Measurements from ENCODE around the gene POU3F1. TPM values are rescaled to one million over a fixed set of nuclear protein-coding genes. Genes with fewer than 3 reads are reported as not detected.

Gene POU3F1
- total RNA-seq, 2 experiments from 2014 or later = not detected

- POLR2A ChIA-PET = no interaction called here
Measured at GRCh38 chr1:37999430-38000232, 47.0 kb downstream of the POU3F1 start.

GRCh38 chr1:37998913-37999429, 47.6 kb downstream of the POU3F1 start:
- POLR2A ChIA-PET = no interaction called here
- Mint-ChIP-seq H3K27me3 (no peaks in the 10 kb centered on the region), H3K4me3 (no peak overlapping the region), H3K36me3 (ENCODE audit: low read depth) (peaks cover 6% of the 10 kb centered on the region), H3K4me1 (peaks cover 54% of the 10 kb centered on the region), H3K27ac (peak overlapping the region; percentile 90), H3K9me3 (no peaks in the 10 kb centered on the region)
- CTCF ChIA-PET = interaction anchor here (4.3 kb wide), 1 partner anchor 8 kb away, joined by 18 read pairs; the partner anchor contains the start of gene SF3A3
- DNase-seq = no peak

More at GRCh38 chr1:37999430-38000232, 47.0 kb downstream of the POU3F1 start:
- Mint-ChIP-seq H3K9me3 (no peaks in the 10 kb centered on the region), H3K4me3 (peak overlapping the region; percentile 30), H3K27me3 (no peaks in the 10 kb centered on the region), H3K27ac (peak overlapping the region; percentile 90), H3K4me1 (peaks cover 58% of the 10 kb centered on the region), H3K36me3 (ENCODE audit: low read depth) (peaks cover 10% of the 10 kb centered on the region)
- CTCF ChIA-PET = interaction anchor here (1.1 to 4.3 kb wide), 5 partner anchors 9 to 855 kb away, joined by 3 to 18 read pairs (median 6); partner anchors contain the start of gene SF3A3
- no peak for DNase-seq

- H3K36me3 Mint-ChIP-seq (ENCODE audit: low read depth) = peaks cover 6% of the 10 kb centered on the region
- no peak for DNase-seq
- H3K9me3 Mint-ChIP-seq = no peaks in the 10 kb centered on the region
- H3K27me3 Mint-ChIP-seq = no peaks in the 10 kb centered on the region
- no peak overlapping the region for H3K4me3 Mint-ChIP-seq
- peak overlapping the region; percentile 14 for H3K27ac Mint-ChIP-seq
- POLR2A ChIA-PET = no interaction called here
- peaks cover 47% of the 10 kb centered on the region for H3K4me1 Mint-ChIP-seq
- CTCF ChIA-PET = no interaction called here
Measured at GRCh38 chr1:37998089-37998808, 48.3 kb downstream of the POU3F1 start.

DNA sequence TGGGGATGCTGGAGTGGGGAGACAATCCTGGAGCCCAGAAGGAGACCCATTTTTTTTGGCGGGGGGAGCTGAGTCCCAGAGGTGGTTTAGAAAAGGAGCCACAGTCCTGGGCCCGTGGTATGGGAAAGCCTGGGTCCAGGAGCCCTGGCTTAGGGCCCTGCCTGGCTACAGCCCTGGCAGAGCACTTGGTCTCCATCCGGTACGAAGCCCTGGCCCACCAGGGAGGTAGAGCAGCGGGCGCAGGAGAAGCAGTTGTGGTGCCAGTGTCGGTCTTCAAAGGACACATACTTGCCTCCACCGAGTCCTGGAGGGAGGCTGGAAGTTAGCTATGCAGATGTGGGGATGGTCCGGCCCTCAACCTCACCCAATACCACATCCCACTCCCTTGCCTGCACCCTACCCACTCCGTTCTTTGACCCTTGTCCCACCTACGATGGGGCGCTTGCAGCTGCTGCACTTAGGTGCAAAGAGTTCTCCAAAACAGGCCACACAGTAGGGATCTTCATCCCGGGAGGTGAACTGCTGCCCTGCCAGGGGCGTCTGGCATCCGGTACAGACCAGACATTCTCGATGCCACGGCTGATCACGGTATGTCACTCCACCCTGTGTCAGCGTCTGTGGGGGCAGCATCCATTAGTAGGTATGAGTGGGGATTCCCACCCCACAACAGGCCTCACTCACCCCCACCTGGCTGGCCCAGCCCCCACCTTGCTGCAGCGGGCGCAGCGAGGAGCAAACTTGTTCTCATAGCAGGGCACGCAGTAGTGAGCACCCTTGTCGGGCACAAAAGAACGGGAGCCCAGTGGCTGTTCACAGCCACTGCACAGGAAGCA, 49.1 kb downstream of the POU3F1 start:
- POLR2A ChIA-PET = no interaction called here
- peak overlapping the region; percentile 13 for H3K27ac Mint-ChIP-seq
- peaks cover 46% of the 10 kb centered on the region for H3K4me1 Mint-ChIP-seq
- peaks cover 6% of the 10 kb centered on the region for H3K36me3 Mint-ChIP-seq (ENCODE audit: low read depth)
- H3K4me3 Mint-ChIP-seq = no peak overlapping the region
- H3K27me3 Mint-ChIP-seq = no peaks in the 10 kb centered on the region
- CTCF ChIA-PET = no interaction called here
- no peaks in the 10 kb centered on the region for H3K9me3 Mint-ChIP-seq
- no peak for DNase-seq

- Mint-ChIP-seq H3K9me3 (no peaks in the 10 kb centered on the region), H3K27ac (peak overlapping the region; percentile 89), H3K27me3 (no peaks in the 10 kb centered on the region), H3K4me3 (peak overlapping the region; percentile 44), H3K36me3 (ENCODE audit: low read depth) (peaks cover 6% of the 10 kb centered on the region), H3K4me1 (peaks cover 39% of the 10 kb centered on the region)
- POLR2A ChIA-PET = no interaction called here
- CTCF ChIA-PET = interaction anchor here (0.6 to 1.4 kb wide), 2 partner anchors 27 to 65 kb away, joined by 3 read pairs; no protein-coding TSS in a partner anchor
- no peak for DNase-seq
Measured at GRCh38 chr1:37995751-37996345, 50.7 kb downstream of the POU3F1 start.

- H3K9me3 Mint-ChIP-seq = no peaks in the 10 kb centered on the region
- H3K36me3 Mint-ChIP-seq (ENCODE audit: low read depth) = peaks cover 6% of the 10 kb centered on the region
- H3K27me3 Mint-ChIP-seq = no peaks in the 10 kb centered on the region
- H3K4me3 Mint-ChIP-seq = peak overlapping the region; percentile 26
- peak overlapping the region; percentile 89 for H3K27ac Mint-ChIP-seq
- ChIA-PET POLR2A (no interaction called here), CTCF (interaction anchor here (1.4 to 2.4 kb wide), 2 partner anchors 15 to 64 kb away, joined by 3 to 7 read pairs; no protein-coding TSS in a partner anchor)
- no peak for DNase-seq
- H3K4me1 Mint-ChIP-seq = peaks cover 37% of the 10 kb centered on the region
Measured at GRCh38 chr1:37994886-37995566, 51.6 kb downstream of the POU3F1 start.

Small RNA genes within 50 kb of the gene (microRNA-seq; reads per million reads assigned to microRNA genes)
- gene MIR3659 (ENCODE audit: borderline microRNAs expressed, borderline replicate concordance) = not detected

Other genes starting within 250 kb of the POU3F1 start
- gene C1orf122, start 239.0 kb downstream of the POU3F1 start, total RNA-seq = 10 to 100 TPM; 13.9 to 16.8 TPM
- gene YRDC, start 238.6 kb downstream of the POU3F1 start, total RNA-seq = 10 to 100 TPM; 12.0 to 13.8 TPM
- 10 to 100 TPM; 21.0 to 22.5 TPM for gene MTF1, start 187.2 kb downstream of the POU3F1 start, total RNA-seq
- 10 to 100 TPM; 31.5 to 33.8 TPM for gene INPP5B, start 99.7 kb downstream of the POU3F1 start, total RNA-seq
- gene SF3A3, start 56.8 kb downstream of the POU3F1 start, total RNA-seq = 100 to 1,000 TPM in 1 of 2 experiments, 10 to 100 TPM in 1; 80.9 to 110 TPM
- 1 to 10 TPM; 9.8 to 9.9 TPM for gene FHL3, start 41.3 kb downstream of the POU3F1 start, total RNA-seq
- 10 to 100 TPM; 33.0 to 34.8 TPM for gene UTP11, start 34.1 kb downstream of the POU3F1 start, total RNA-seq